Measurements from ENCODE around the gene ALOX5.
"Not testable (repeated sequence)": the region's sequence is repeated elsewhere in the genome, so short reads cannot be mapped to it uniquely, and the experiment has no call there.

The ALOX5 gene

GRCh38 chr10:45373576-45374349 lies at the start of gene ALOX5:
Gene ALOX5, plus strand, starts transcription at chr10:45374216. Its CDS starts 64 bp downstream, at chr10:45374280.
- peak; percentile 54 for DNase-seq (ENCODE audit: low spot score)

GRCh38 chr10:45325116-45325515 lies 48.9 kb upstream of the ALOX5 start:
- no peak for DNase-seq (ENCODE audit: low spot score)

GRCh38 chr10:45326864-45327263 lies 47.2 kb upstream of the ALOX5 start:
- DNase-seq (ENCODE audit: low spot score) = not testable (repeated sequence)

- DNase-seq (ENCODE audit: low spot score) = not testable (repeated sequence)
Measured at GRCh38 chr10:45331824-45332223, 42.2 kb upstream of the ALOX5 start.

GRCh38 chr10:45339894-45340293 lies 34.1 kb upstream of the ALOX5 start:
- DNase-seq (ENCODE audit: low spot score) = no peak

GRCh38 chr10:45340420-45340819 lies 33.6 kb upstream of the ALOX5 start:
- DNase-seq (ENCODE audit: low spot score) = not testable (repeated sequence)

GRCh38 chr10:45346652-45347335 lies 27.2 kb upstream of the ALOX5 start:
- DNase-seq (ENCODE audit: low spot score) = not testable (repeated sequence)

- DNase-seq (ENCODE audit: low spot score) = not testable (repeated sequence)
Measured at GRCh38 chr10:45347464-45347863, 26.6 kb upstream of the ALOX5 start.

GRCh38 chr10:45348196-45348765 lies 25.7 kb upstream of the ALOX5 start:
- DNase-seq (ENCODE audit: low spot score) = not testable (repeated sequence)

GRCh38 chr10:45353186-45353585 lies 20.8 kb upstream of the ALOX5 start:
- peak; percentile 88 for DNase-seq (ENCODE audit: low spot score)

GRCh38 chr10:45354261-45354660 lies 19.8 kb upstream of the ALOX5 start:
- DNase-seq (ENCODE audit: low spot score) = no peak

- DNase-seq (ENCODE audit: low spot score) = no peak
Measured at GRCh38 chr10:45355494-45355893, 18.5 kb upstream of the ALOX5 start.

- not testable (repeated sequence) for DNase-seq (ENCODE audit: low spot score)
Measured at GRCh38 chr10:45358961-45359360, 15.1 kb upstream of the ALOX5 start.

GRCh38 chr10:45361983-45362799 lies 11.8 kb upstream of the ALOX5 start:
- DNase-seq (ENCODE audit: low spot score) = not testable (repeated sequence)

GRCh38 chr10:45367643-45368042 lies 6.4 kb upstream of the ALOX5 start:
- DNase-seq (ENCODE audit: low spot score) = not testable (repeated sequence)

GRCh38 chr10:45368181-45368580 lies 5.8 kb upstream of the ALOX5 start:
- peak; percentile 1 for DNase-seq (ENCODE audit: low spot score)

- DNase-seq (ENCODE audit: low spot score) = no peak
Measured at GRCh38 chr10:45370202-45370955, 3.6 kb upstream of the ALOX5 start.

- DNase-seq (ENCODE audit: low spot score) = no peak
Measured at GRCh38 chr10:45371560-45371959, 2.5 kb upstream of the ALOX5 start.

GRCh38 chr10:45372251-45372951 lies 1.6 kb upstream of the ALOX5 start:
- no peak for DNase-seq (ENCODE audit: low spot score)

- DNase-seq (ENCODE audit: low spot score) = no peak
Measured at GRCh38 chr10:45373003-45373575, 927 bp upstream of the ALOX5 start.
